ENCODE data around the gene COCH.

DNA sequence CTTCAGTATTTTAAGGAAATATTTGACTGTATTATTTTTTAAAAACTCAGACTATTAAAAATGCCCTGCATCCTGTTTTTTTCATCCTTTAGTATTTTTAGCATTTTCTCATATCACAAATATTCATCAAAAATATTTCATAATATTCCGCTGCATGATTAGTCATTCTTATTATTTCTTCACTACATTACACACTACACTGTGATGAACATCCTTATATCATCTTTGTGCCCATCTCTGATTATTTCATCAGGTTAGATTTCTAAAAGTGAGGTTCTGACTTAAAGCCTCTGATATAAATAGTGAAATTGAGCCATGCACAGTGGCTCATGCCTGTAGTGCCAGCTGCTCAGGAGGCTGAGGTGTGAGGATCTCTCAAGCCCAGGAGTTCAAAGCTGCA, 8.1 kb downstream of the COCH start:
- TF ChIP-seq ELF4 (IDR thresholded peaks at IDR 0.05) (no peak), ARNT (IDR thresholded peaks at IDR 0.05) (no peak), FOXM1 (IDR thresholded peaks at IDR 0.05; ENCODE audit: borderline replicate concordance) (no peak), SP1 (IDR thresholded peaks at IDR 0.05) (no peak), FOXA1 (IDR thresholded peaks at IDR 0.05) (no peak)
